Iris pigment epithelial cell (primary cell): ENCODE results near the gene CPN2.

Experiments
- DNase-seq: peaks from one replicate; pipeline ENCODE4 v3.0.0-alpha.2; 2011; ENCODE audit warnings: low read depth

The CPN2 gene

GRCh38 chr3:194312743-194313281, 38.3 kb downstream of the CPN2 start:
- DNase-seq = peak; percentile 72

GRCh38 chr3:194312186-194312742, 38.9 kb downstream of the CPN2 start:
- DNase-seq = no peak

- DNase-seq = no peak
Measured at GRCh38 chr3:194311000-194311399, 40.1 kb downstream of the CPN2 start.

- no peak for DNase-seq
Measured at GRCh38 chr3:194310060-194310835, 40.9 kb downstream of the CPN2 start.

- no peak for DNase-seq
Measured at GRCh38 chr3:194308601-194309449, 42.3 kb downstream of the CPN2 start.

GRCh38 chr3:194307849-194308248, 43.3 kb downstream of the CPN2 start:
- DNase-seq = no peak

GRCh38 chr3:194306771-194307640, 44.1 kb downstream of the CPN2 start:
- no peak for DNase-seq

- no peak for DNase-seq
Measured at GRCh38 chr3:194306109-194306686, 44.9 kb downstream of the CPN2 start.

- no peak for DNase-seq
Measured at GRCh38 chr3:194305356-194306108, 45.6 kb downstream of the CPN2 start.

- no peak for DNase-seq
Measured at GRCh38 chr3:194304186-194304917, 46.8 kb downstream of the CPN2 start.

- DNase-seq = no peak
Measured at GRCh38 chr3:194303749-194304148, 47.4 kb downstream of the CPN2 start.

GRCh38 chr3:194301730-194302129, 49.4 kb downstream of the CPN2 start:
- no peak for DNase-seq

GRCh38 chr3:194300936-194301335, 50.2 kb downstream of the CPN2 start:
- no peak for DNase-seq

- DNase-seq = peak; percentile 21
Measured at GRCh38 chr3:194300382-194300758, 50.8 kb downstream of the CPN2 start.

GRCh38 chr3:194298331-194299227, 52.5 kb downstream of the CPN2 start:
- DNase-seq = no peak

GRCh38 chr3:194296454-194297263, 54.5 kb downstream of the CPN2 start:
- peak; percentile 77 for DNase-seq

GRCh38 chr3:194294895-194295214, 56.3 kb downstream of the CPN2 start:
- DNase-seq = no peak
